HG03039 (cell line): ENCODE results near the gene HPSE2.
"Not testable (repeated sequence)": the region's sequence is repeated elsewhere in the genome, so short reads cannot be mapped to it uniquely, and the experiment has no call there.

Source experiments
- ATAC-seq: cut with Tn5 transposase; IDR thresholded peaks from one replicate; pipeline ENCODE4 v1.9.1; 2021; ENCODE audit warnings: mild to moderate bottlenecking, moderate library complexity; ENCODE audit not compliant: unreplicated experiment

Gene HPSE2

DNA sequence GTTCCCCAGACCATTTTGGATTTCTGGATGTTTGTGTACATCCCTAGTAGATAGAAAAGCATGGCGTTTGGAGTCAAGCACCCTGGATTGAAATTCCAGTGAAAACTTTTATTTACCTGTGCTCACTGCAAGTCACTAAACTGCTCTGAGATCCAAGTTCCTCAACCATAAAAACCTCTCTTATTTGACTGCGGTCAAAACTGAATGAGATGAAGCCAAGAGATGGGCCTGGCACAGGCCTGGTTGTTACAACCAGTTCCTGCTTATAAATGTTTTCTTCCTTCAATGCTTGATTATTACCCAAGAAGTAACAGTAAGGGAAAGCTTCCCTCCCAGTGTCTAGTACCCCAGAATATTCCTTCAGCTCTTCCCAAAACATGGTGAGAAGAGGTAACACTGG lies 718.0 kb downstream of the HPSE2 start:
- no peak for ATAC-seq

DNA sequence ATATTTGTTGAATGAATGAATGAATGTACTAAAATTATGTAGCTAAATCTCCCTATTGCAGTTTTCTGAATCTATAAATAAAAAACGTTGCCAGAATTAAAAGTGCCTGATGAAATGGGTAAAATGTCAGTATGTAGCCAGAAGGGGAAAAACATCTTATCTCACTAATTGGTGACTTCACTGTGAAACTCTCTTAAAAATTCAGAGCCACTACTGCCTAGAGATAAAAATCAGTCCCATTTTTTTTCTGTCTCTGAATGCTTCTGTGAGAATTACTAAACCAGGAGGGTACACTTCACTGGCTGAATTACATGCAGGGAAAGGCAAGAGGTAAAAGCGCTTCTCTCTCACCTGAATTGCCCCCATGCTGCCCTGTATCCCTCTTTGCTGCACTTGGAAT lies 719.3 kb downstream of the HPSE2 start:
- no peak for ATAC-seq

DNA sequence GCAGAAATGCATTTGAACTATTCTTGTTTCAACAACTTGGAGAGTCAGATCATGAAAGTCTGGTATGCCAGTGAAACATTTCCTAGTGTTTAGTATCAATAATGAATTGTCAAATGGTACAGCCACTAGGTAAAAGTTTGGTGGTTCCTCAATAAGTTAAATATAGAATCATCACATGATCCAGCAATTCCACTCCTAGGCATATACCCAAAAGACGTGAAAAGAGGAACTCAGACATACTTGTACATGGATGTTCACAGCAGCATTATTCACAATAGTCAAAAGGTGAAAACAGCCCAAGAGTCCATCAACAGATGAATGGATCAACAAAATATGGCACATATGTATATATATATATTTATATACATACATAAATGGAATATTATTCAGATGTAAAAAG lies 721.9 kb downstream of the HPSE2 start:
- no peak for ATAC-seq

DNA sequence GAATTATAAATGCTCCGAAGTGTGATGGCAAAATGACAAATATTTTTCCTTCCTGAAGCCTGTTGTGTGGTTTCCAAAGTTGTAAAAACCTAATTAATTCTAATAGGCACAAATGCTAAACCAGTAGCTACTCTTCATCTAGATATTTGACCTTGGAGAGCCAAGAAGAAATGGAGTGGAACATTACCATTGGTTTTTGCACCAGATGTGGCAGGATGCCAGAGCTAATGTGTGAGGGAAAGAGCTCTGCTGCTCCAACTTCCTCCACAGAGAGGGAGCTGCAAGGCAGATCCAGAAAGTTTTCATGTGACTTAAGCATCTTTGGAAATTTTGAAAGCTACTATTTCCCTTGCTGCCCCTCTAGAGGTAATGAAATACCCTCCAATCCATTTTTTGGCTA lies 723.8 kb downstream of the HPSE2 start:
- no peak for ATAC-seq

DNA sequence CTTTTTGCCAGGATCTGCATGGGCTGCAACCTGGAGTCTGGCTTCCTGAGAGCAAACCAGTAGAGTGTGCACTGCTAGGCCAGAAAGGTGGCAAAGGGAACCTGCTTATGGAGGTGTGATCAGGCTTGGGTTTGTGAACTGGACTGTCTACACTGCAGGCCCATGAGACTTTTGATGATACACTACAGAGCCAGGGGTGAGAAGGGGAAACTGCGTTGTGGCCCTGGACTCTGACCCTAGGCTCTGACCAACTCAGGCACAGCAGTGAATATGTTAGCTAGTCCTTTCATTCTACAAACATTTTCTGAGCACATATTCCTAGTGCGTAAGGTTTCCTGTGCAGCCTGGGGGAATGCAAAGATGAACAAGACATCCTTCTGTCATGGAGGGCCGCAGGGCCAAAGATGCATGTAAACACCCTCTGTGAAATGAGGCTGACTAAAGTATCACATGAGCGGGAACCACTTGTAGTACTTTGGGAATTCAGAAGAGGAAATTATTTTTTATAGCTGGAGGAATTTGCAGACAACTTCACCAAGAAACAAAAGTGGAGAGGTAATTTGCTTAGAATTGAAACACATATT lies 725.1 kb downstream of the HPSE2 start:
- no peak for ATAC-seq

DNA sequence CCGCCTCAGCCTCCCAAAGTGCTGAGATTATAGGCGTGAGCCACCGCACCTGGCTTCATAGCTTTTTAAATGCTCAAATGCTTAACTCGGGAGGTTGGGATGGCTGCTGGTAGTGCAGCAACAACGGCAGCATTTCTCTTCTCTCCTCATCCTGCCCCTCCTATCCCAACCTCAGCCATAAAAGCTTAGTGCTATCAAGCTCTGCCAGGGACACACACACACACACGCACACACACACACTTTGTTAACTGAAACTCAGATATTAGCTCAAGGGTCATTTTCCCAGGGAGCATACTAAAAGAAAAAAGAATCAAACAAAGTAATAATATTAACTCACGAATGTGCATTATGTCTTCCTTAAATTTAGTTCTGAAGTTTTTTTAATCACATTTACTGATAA lies 725.9 kb downstream of the HPSE2 start:
- no peak for ATAC-seq

DNA sequence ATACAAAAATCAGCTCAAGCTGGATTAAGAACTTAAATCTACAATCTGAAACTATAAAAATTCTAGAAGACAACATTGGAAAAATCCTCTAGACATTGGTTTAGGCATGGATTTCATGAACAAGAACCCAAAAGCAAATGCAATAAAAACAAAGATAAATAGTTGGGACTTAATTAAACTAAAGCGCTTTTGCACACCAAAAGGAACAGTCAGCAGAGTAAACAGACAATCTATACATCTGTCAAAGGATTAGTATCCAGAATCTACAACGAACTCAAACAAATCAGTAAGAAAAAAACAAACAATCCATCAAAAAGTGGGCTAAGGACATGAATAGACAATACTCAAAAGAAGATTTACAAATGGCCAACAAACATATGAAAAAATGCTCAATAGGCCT lies 733.1 kb downstream of the HPSE2 start:
- not testable (repeated sequence) for ATAC-seq

DNA sequence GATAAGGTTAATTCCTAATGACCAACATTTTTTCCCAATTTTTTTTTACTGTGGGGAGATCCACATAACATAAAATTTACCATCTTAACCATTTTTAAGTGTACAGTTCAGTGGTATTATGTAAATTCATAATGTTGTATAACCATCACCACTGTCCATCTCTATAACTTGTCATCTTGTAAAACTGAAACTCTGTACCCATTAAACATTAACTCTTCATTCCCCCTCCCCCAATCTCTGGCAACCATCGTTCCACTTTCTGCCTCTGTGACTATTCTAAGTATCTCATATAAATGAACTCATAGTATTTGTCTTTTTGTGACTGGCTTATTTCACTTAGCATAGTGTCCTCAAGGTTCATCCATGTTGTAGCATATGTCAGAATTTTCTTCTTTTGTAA lies 742.9 kb downstream of the HPSE2 start:
- no peak for ATAC-seq

DNA sequence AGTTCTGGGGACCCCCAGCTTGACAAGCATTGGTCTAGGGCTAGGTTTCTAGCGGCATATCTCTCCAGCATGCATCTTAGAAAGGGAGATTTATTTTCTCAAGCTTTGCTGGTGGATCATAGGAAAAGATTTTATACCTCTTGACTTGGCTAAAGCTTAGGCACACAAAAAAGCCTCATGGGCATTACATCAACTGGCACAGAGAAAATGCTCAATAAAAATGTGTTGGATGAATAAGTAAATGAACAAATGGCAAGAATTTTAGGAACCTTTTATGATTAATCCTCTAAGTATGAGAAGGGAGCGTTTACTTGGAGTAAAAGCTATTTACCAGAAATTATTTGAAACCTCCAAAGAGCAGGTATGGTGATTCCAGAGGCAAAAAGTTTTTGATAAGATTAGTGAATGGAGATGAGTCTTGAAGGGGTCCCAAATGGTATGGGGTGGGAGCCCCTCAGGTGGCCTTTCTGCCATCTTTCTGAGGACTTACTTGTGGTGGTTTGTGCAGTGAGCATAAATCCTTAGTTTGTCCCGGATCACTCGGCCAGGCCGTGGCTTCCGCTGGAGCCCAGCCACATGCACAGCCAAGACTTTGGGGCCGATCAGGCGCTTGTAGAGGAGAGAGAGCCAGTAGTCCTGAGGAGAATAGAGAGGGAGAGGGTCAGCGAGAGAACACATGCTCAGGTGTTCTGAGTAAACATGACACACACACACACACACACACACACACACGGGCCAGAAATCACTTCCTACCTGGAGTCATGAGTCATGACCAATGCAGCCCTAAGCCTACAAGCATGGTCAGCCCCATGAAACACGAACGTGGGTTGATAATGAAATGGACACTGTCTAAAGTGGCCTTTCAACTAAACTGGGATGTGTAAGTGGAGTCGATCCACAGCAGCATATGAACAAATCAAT lies 745.8 kb downstream of the HPSE2 start:
- no peak for ATAC-seq

DNA sequence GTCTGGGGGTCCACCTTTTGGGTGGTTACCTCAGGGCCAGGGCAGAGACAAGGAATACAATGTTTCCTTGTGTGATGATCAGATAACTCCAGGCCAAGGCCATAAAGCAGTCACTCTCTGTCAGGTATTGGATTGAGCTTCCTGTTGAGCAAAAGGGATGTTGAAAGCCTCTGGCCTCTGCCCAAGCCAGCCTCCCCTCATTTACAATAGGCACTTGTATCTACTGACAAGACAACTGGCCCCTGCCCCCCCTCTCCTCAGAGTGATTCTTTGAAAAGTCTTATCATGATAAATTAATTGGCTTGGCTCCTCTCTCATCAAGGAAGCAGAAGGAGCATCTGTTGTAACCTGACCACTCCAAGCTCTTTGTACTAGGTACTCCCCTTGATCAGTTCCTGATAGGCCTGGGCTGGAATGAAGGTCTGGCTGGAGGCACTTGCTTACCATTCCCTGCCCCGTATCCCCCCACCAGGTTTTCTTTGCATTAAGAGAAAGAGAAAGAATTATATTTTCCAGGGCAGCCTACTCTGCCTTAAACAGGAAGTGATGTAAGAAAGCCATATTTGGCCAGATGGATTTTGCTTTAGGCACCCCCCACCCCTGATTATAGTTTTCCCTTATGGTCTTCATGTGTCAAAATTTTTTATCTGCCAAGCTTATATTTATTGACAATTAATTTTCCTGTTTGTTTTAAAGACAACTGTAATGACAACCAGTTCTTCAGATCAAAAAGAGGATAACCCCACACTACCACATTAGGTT lies 746.8 kb downstream of the HPSE2 start:
- ATAC-seq: no peak

DNA sequence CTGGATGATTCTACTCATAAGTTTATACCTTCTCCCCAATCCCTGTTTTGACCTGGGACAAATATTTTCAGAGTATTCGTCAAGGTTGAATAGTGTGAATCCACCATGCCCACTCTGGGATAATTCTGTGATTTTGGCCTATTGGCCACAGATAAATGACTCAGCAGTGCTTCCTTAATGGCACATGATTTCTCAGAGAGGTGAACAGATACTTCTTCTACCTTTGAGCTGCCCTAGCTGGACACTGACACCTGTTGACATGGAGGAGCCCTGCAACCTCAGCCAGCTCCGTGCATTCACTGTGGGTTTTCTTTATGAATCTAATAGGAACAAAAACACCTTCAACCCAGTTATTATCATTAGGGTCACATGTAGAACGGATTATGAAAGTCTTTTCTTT lies 748.0 kb downstream of the HPSE2 start:
- ATAC-seq: no peak

DNA sequence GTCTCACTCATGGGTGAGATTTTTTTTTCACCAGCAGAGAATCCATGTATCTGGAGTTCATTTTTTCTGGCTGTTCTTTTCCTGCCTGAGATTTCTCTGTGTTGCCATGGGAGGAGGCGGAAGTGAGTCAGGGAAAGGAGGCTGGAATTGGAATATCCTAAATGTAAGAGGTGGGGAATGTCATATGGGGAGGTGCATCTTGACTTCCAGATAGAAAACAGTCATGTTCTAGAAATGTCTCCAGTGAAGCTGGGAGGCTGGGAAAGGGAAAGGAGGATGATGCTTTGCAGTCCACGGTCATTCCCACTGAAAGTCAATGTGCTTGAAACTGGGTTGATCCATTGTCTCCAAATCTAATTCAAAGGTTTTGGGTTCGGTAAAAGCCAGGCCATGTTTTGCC lies 749.2 kb downstream of the HPSE2 start:
- no peak for ATAC-seq

DNA sequence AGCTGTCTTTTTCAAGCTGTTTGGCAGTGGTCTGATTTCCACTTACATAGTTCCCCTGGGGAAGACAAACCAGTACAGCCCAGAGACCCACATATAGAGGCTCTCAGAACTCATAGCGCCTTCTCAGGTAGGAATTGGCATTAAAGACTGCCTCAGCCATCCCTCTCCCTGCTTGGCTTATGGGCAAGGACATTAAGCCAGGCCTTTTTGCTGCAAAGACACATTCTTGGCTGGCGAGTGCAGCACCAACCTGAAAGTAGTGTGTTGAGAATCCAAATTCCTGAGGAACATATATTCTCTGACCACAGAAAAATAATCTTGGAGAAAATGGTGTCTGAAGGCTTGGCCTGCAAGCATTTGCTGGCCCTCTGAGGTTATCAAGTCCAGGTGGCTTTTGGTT lies 749.7 kb downstream of the HPSE2 start:
- ATAC-seq: no peak

DNA sequence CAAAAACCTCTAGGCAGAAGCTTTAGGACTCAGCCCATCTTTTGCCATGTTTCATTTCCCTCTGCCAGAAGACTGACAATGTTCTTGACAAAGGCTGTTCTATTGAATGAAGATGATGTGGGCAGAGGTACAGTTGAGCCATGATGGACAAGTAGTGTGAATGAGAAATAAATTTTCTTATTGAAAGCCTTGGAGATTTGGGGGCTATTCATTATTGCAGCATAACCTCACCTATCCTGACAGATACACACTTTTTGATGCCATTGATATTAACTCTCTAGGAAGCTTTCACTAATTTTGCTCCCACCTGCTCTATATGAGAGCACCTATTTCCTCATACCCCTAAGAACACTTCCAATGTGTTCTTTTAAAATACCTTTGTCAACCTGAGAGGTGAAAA lies 752.0 kb downstream of the HPSE2 start:
- ATAC-seq: no peak

DNA sequence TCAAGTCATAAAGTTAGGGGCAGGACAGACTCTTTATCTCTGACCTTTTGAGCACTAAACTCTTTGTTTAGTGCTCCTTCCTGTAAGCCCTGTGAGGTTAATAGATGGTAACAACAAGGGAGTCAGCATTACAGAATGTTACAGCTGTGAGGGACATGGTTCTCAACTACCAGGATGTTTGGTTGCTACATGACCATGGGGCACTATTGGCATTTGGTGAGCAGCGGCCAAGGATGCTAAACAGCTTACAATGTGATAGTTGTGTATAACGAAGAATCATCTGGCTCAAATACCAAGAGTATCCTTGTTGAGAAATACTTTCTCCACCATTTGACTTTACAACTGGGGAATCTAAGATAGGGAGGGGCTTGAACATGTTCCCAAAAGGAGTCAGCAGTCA lies 753.6 kb downstream of the HPSE2 start:
- ATAC-seq: no peak

DNA sequence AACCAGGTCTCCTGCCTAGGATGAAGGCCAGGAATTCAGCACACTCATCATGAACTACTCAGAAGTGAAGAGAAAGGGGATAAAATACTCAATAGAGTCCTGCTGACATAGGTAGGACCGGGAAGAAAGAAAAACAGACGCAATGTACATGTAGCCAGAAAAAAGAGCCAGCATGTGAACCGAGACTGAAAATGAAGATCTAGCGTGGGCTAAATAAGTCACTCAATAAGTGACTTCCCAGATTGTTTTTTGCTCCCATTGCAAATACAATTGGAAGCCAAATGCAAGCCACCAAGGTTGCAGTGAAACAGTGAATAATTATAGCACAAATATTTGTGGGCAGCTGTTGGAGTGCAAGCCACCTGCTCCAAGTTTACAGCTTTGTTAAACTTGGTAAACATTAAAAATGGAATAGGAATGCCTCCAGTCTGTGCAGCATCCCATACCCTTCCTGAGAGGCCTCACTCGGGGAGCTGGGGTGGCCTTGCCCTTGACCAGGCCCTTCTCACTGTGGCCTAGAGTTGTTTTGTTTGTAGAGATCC lies 754.2 kb downstream of the HPSE2 start:
- no peak for ATAC-seq

DNA sequence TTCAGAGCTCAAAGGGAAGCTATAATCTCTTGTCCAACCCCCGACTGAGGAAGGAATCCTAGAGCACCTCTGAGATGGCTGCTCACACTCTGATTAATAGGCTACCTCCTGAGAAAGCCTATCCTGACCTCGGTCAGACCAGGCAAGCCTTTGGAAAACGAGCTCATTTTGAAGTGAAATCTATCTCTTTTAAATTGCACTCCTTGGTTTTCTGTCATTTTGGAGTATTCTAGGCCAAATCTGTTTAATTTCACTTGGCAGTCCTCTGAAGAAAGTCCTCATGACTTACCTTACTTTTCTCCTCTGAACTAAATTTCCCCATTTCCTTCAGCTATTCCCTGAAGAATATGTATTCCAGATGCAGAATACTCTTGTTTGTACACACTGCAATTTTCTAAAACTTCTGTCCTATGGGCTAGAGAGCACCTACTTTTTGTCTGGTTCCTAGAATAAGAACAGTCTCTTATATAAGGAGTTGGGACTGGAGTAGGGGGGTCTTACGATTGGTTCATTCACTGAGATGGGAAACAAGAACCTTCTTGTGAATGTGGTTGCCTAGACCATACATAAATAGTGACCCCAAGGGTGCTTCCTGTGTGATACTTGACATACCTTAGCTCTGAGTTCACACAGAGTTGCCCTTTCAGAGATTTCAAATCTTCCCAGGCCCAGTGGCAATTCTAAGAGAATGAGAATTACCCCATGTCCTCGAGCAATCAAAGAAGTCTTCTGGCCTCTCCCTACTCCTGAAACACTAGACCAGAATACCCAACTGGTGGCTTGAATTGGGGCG lies 757.0 kb downstream of the HPSE2 start:
- ATAC-seq: no peak

DNA sequence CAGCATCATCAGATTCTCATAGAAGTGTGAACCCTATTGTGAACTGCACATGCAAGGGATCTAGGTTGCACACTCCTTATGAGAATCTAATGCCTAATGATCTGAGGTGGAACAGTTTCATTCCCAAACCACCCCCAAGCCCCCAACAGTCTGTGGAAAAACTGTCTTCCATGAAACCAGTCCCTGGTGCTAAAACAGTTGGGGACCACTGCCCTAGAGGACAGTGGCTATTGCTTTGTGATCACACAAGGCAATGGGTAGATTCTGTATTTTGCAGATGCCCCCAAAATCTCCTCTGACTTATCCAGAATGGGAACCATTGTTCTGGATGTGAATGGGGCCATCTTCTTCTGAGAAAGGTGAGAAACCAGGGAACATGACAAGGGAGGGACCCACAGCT lies 757.8 kb downstream of the HPSE2 start:
- no peak for ATAC-seq

DNA sequence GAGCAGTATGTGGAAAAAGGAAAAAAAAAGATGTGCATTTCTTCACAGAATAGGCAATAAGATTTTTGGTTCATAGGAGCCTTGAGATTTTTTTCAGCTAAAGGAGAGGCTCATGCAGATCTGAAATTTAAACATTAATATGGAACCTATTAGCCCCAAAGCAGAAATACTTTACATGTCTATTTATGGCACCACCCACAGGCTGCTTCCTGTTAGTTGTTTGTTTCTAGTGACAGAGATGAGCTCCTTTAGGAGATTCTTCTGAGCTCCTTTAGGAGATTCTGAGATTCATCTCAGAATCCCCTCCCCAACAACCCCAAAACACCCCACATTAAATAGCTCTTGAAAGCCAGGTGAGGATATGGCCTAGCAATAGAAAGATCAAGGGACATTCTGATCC lies 761.0 kb downstream of the HPSE2 start:
- ATAC-seq: no peak

DNA sequence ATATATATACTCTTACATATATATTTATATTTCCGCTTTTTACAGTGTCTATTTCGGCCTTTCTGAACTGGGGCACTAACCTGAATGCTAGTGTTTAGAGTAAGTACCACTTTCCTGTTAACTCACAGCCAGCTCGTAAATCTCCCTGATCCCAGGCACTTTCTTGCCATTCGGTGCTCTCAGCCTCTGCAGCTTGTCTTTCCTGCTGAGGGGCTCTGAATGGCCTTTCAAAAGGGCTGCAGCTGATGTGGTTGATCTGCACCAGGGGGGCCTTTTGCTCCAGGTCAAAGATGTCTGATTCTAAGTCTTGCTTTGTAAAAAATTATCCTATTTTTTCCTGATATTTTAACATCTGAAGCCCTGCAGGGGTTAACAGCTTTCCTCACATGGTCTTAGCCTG lies 763.5 kb downstream of the HPSE2 start:
- ATAC-seq: no peak

DNA sequence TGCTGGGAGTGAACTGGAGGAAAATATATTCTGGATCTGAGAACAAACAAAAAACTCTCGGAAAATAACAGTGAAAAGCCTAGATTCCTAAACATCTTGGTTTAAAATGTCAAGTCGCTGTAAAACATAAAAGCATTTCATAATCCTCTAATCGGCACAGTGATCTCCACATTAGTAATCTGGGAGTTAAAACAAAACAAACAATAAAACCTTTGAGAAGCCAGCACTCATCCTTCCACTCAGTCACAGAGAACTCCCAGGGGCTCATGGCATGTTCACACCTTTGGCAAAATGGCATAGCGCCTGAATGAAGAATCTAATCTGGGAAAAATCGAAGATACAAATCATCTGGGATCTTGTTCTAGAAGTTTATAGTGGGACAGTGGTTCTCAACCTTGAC lies 764.8 kb downstream of the HPSE2 start:
- ATAC-seq: no peak
